ENCODE measurements around the gene ADGRB2. TPM values are rescaled to one million over a fixed set of nuclear protein-coding genes. Genes with fewer than 3 reads are reported as not detected.

ADGRB2 gene
- total and polyA plus RNA-seq, 2 donors (not counting 1 experiment from before 2014, with no cell fraction given) = 4.4 to 10.4 TPM

DNA sequence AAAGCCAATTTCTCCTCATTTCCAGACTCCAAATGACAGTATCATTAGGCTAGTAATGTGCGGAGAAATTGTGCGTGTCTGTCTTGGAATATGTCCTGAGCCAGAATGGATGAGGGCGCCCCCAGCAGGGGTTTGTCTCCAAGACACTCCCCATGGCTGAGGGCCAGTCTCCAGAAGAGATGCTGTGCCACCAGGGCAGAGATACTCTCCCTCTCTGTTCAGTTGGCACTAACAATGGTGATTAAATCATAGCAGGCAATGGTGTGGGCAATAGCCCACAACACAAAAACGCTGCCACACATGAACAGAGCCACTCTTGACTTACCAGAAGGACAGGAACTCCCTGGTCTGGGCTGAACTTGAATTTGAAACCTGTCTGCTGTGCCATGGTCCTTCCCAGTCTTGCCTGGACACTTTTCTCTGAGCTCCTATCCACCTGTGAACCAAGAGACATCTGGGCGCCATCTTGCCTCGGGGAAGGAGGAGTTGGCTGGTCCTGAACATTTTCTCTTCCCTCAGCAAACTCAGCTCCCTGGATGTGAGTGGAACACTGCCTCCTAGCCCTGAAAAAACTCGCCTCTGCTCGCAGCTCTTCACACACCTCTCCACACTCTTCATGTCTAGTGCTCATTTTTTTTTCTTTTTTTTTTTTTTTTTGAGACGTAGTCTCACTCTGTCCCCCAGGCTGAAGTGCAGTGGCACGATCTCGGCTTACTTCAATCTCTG, 14.8 kb upstream of the ADGRB2 start:
- no peak for DNase-seq (ENCODE audit: low read depth in 2 of 2)
- Histone ChIP-seq H2AFZ (ENCODE audit: low read length) (no peak overlapping the region), H3K4me1 (ENCODE audit: control insufficient read depth, extremely low read depth, insufficient read depth, low read length) (peaks cover 3% of the 10 kb centered on the region), H3K4me3 (replicated peaks in 1 of 4; ENCODE audit: control extremely low read depth in 1 of 4, insufficient read depth in 1 of 4, low read depth in 3 of 4, low read length in 4 of 4) (no peak overlapping the region), H3K27ac (ENCODE audit: insufficient read depth, low read length) (no peak overlapping the region), H3K36me3 (ENCODE audit: control insufficient read depth, insufficient read depth, low read length) (no peaks in the 10 kb centered on the region), H3K79me2 (ENCODE audit: control insufficient read depth, insufficient read depth, low read length) (no peaks in the 10 kb centered on the region), H3K4me2 (ENCODE audit: extremely low read depth, insufficient read depth, low read length) (no peak overlapping the region), H3K27me3 (ENCODE audit: control insufficient read depth, insufficient read depth, low read length) (peaks cover 14% of the 10 kb centered on the region), H3K9ac (ENCODE audit: insufficient read depth, low read length) (no peak overlapping the region), H4K20me1 (ENCODE audit: control insufficient read depth, extremely low read depth, insufficient read depth, low read length) (no peaks in the 10 kb centered on the region), H3K9me3 (ENCODE audit: control insufficient read depth, insufficient read depth, low read depth, low read length) (no peaks in the 10 kb centered on the region)
- TF ChIP-seq, protein P1, sequence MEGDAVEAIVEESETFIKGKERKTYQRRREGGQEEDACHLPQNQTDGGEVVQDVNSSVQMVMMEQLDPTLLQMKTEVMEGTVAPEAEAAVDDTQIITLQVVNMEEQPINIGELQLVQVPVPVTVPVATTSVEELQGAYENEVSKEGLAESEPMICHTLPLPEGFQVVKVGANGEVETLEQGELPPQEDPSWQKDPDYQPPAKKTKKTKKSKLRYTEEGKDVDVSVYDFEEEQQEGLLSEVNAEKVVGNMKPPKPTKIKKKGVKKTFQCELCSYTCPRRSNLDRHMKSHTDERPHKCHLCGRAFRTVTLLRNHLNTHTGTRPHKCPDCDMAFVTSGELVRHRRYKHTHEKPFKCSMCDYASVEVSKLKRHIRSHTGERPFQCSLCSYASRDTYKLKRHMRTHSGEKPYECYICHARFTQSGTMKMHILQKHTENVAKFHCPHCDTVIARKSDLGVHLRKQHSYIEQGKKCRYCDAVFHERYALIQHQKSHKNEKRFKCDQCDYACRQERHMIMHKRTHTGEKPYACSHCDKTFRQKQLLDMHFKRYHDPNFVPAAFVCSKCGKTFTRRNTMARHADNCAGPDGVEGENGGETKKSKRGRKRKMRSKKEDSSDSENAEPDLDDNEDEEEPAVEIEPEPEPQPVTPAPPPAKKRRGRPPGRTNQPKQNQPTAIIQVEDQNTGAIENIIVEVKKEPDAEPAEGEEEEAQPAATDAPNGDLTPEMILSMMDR (conservative IDR thresholded peaks at IDR 0.05 in 1 of 2, IDR thresholded peaks at IDR 0.05 in 1 of 2; ENCODE audit: low read depth in 1 of 2, low read length in 2 of 2) = no peak
- TF ChIP-seq EZH2 (IDR thresholded peaks at IDR 0.05; ENCODE audit: low read length, missing control alignments) = no peak

DNA sequence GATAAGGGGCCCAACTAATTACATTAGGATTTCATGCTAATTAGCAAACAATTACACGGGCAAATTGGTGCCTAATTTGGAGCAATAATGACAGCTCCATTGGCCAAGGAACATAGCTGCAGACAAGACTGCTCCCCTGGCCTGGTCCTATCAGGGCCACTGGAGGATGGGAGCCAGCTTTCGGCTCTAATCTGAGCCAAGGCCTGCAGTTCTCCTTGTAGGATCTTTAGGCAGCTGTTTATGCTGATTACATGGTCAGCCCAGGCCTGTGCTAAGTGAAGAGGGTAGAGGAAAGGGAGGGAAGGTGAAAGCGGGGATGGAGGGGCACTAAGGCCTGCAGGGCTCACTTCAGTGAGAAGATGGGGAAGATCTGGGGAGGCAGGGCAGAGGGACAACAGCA, 12.4 kb upstream of the ADGRB2 start:
- Histone ChIP-seq H3K27ac (ENCODE audit: insufficient read depth, low read length) (no peak overlapping the region), H3K9ac (ENCODE audit: insufficient read depth, low read length) (no peak overlapping the region), H3K9me3 (ENCODE audit: control insufficient read depth, insufficient read depth, low read depth, low read length) (no peaks in the 10 kb centered on the region), H3K36me3 (ENCODE audit: control insufficient read depth, insufficient read depth, low read length) (no peaks in the 10 kb centered on the region), H3K79me2 (ENCODE audit: control insufficient read depth, insufficient read depth, low read length) (no peaks in the 10 kb centered on the region), H3K4me3 (replicated peaks in 1 of 4; ENCODE audit: control extremely low read depth in 1 of 4, insufficient read depth in 1 of 4, low read depth in 3 of 4, low read length in 4 of 4) (no peak overlapping the region), H4K20me1 (ENCODE audit: control insufficient read depth, extremely low read depth, insufficient read depth, low read length) (no peaks in the 10 kb centered on the region), H2AFZ (ENCODE audit: low read length) (no peak overlapping the region), H3K27me3 (ENCODE audit: control insufficient read depth, insufficient read depth, low read length) (peaks cover 37% of the 10 kb centered on the region), H3K4me2 (ENCODE audit: extremely low read depth, insufficient read depth, low read length) (no peak overlapping the region), H3K4me1 (ENCODE audit: control insufficient read depth, extremely low read depth, insufficient read depth, low read length) (peaks cover 3% of the 10 kb centered on the region)
- TF ChIP-seq, protein P1 (conservative IDR thresholded peaks at IDR 0.05 in 1 of 2, IDR thresholded peaks at IDR 0.05 in 1 of 2; ENCODE audit: low read depth in 1 of 2, low read length in 2 of 2) = no peak
- no peak for TF ChIP-seq EZH2 (IDR thresholded peaks at IDR 0.05; ENCODE audit: low read length, missing control alignments)
- DNase-seq (ENCODE audit: low read depth in 2 of 2) = no peak

DNA sequence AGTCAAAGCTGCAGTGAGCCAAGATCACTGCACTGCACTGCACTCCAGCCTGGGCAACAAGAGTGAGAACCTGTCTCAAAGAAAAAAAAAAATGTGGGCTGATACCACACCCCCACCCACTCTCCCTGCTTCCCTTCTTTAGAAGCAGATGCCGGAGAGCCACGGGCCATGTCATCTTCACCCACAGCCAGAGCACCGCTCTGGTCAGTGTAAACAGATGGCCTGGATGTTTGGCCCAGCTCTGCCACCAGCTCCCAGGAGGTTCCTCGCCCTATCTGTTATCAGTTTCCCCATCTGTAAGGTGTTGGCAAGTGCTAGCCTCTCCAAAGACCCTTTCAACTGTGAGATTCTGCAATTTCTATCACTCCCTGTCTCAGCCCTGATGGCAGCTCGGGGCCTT, 11.9 kb upstream of the ADGRB2 start:
- peaks cover 42% of the 10 kb centered on the region for H3K27me3 ChIP-seq (ENCODE audit: control insufficient read depth, insufficient read depth, low read length)

More for the DNA sequence above, 11.9 kb upstream of the ADGRB2 start:
- Histone ChIP-seq H3K36me3 (ENCODE audit: control insufficient read depth, insufficient read depth, low read length) (no peaks in the 10 kb centered on the region), H3K4me3 (replicated peaks in 1 of 4; ENCODE audit: control extremely low read depth in 1 of 4, insufficient read depth in 1 of 4, low read depth in 3 of 4, low read length in 4 of 4) (no peak overlapping the region), H2AFZ (ENCODE audit: low read length) (no peak overlapping the region), H3K9me3 (ENCODE audit: control insufficient read depth, insufficient read depth, low read depth, low read length) (no peaks in the 10 kb centered on the region), H3K27ac (ENCODE audit: insufficient read depth, low read length) (no peak overlapping the region), H3K79me2 (ENCODE audit: control insufficient read depth, insufficient read depth, low read length) (no peaks in the 10 kb centered on the region), H3K4me2 (ENCODE audit: extremely low read depth, insufficient read depth, low read length) (no peak overlapping the region), H3K4me1 (ENCODE audit: control insufficient read depth, extremely low read depth, insufficient read depth, low read length) (no peaks in the 10 kb centered on the region), H4K20me1 (ENCODE audit: control insufficient read depth, extremely low read depth, insufficient read depth, low read length) (no peaks in the 10 kb centered on the region), H3K9ac (ENCODE audit: insufficient read depth, low read length) (no peak overlapping the region)
- DNase-seq (ENCODE audit: low read depth in 2 of 2) = no peak
- TF ChIP-seq EZH2 (IDR thresholded peaks at IDR 0.05; ENCODE audit: low read length, missing control alignments) = no peak
- TF ChIP-seq, protein P1 (conservative IDR thresholded peaks at IDR 0.05 in 1 of 2, IDR thresholded peaks at IDR 0.05 in 1 of 2; ENCODE audit: low read depth in 1 of 2, low read length in 2 of 2) = no peak
